HG02938 (cell line): ENCODE results near the gene THSD7B.
"Not testable (repeated sequence)": the region's sequence is repeated elsewhere in the genome, so short reads cannot be mapped to it uniquely, and the experiment has no call there.

Experiments
- ATAC-seq: cut with Tn5 transposase; IDR thresholded peaks from one replicate; pipeline ENCODE4 v1.9.1; 2021; ENCODE audit warnings: mild to moderate bottlenecking, moderate library complexity; ENCODE audit not compliant: unreplicated experiment

Gene THSD7B

GRCh38 chr2:137249463-137250130 lies 484.3 kb downstream of the THSD7B start:
- no peak for ATAC-seq

DNA sequence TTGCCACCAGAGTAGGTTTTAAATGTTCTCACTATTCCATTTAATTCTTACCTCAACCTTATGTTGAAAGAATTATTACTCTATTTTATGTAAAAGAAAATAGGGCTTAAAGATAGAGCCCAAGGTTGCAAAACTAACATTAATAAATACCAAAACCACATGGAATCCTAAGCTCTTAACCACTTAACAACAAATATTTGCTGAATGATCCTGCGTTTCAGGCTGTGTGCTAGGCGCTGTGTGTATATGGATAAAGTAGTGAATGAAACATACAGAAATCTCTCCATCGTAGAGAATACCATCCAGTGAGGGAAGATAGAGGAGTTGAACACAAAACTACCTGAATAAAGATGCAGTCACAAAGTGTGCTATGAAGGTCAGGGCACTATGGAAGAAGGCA lies 485.1 kb downstream of the THSD7B start:
- no peak for ATAC-seq

- ATAC-seq: no peak
Measured at GRCh38 chr2:137251045-137251444, 485.7 kb downstream of the THSD7B start.

DNA sequence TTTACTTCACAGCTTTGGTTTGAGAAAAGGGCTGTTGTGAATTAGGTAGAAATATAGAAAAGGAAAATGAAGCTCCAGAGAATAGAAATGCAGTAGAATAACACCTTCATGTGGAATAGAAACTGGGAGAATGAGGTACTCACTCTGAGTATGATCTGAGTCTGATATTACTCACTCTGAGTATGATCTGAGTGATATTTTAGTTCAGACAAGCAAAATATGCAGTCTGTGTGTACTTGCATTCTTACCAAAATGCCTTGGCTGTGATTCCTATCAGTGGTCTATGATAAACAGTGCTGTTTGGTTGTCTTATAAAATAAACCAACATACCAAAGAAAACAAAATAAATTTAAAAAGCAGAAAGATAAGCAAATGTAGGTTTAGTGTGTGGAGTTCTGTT lies 487.6 kb downstream of the THSD7B start:
- ATAC-seq: no peak

DNA sequence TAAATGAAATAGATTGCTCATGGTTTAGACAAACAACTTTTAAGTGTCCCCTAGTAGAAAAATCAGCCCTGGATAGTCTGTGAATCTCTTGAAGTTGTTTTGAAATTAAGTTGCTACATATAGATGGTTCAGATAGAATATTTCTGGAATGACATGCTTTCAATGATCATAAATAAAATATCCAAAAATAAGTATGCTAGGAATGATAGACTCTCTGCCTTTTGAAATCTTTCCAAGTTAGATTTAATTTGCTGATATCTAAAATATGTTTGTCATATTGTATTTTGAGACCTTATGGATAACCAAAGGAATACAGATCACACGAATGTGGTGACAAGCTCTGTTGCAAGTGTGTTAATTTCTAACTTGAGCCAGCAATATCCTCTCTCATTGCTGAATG lies 488.7 kb downstream of the THSD7B start:
- ATAC-seq: no peak

- no peak for ATAC-seq
Measured at GRCh38 chr2:137255345-137255744, 490.0 kb downstream of the THSD7B start.

DNA sequence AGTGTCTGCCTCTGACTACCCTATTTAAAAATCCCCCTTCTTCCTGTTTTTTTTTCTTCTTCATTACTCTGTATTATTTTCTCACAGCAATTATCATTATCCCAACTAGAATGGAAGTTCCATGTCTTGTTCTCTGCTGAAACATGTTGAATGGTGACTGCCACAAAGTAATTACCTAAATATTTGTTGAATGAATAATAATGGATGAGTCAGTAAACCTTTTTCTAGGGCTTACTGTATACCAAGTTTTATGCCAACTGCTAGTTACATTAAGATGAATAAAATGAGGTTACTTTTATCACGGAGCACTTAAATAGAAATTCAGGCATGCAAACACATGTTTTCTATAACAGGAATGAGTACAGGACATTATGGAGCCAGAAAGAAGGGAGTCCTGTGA lies 490.6 kb downstream of the THSD7B start:
- ATAC-seq: no peak

- no peak for ATAC-seq
Measured at GRCh38 chr2:137261881-137262585, 496.7 kb downstream of the THSD7B start.

GRCh38 chr2:137262594-137262993 lies 497.2 kb downstream of the THSD7B start:
- no peak for ATAC-seq

DNA sequence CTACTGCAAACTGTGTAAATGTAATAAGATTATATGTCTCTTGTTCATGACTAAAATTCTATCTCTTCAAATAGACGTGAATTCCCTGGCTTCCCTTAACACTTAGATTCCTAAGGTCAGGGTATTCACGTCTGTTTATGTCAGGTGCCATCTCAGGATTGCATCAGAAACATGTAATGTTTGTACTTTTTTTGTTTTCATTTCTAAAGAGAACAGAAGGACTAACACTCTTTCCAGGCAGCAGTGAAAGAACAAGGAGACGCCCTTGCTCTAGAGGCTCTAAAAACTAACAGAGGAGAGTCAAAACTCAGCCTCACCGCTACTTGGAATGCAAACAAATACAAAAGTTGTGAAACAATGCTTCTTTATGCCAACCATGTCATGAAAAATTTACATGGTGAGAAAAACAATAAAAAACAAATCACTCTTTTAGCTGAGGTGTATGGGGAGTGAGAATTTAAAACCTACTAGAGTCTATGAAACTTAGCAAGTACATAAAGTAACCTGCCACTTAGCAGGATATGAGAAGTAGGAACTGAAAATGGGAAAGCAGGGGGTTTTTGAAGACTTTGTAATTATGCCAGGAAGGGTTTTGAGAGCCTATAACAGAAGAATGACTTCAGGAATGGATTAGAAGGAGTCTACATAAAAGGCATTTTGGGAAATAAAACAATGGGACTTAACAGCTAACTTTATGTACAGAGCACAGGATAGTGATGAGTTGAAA lies 522.7 kb downstream of the THSD7B start:
- no peak for ATAC-seq

DNA sequence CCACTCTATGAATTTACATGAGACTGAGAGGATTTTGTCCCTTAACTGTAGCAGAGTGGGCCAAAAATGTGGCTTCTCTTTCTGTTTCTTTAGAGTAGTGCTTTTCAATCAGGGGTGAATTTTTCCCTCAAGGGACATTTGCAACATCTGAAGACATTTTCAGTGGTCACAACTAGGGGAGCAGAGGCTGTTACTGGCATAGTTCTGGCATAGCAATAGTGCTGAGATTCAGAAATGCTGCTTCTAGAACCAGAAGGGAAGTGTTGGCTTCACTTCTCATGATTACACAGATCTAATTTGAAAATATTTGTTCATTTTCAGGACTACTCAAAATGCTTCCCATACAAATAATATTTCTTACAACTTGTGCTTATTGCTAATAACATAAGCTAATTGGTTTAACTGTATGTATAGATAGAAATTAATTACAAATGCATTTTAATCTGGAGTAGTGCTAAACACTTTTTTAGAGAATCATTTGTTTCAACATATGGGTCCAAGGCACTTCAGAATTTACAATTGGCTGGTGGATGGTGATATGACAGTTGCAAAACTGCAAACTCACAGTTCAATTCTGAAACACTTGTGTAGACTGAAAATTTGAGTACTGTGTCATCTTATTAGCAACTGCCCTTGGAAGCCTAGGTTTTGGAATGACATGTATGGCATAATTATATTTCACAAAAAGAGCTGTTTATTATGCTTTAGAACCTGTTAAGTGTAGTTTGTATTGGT lies 526.7 kb downstream of the THSD7B start:
- ATAC-seq: no peak

GRCh38 chr2:137298377-137298776 lies 533.0 kb downstream of the THSD7B start:
- no peak for ATAC-seq

DNA sequence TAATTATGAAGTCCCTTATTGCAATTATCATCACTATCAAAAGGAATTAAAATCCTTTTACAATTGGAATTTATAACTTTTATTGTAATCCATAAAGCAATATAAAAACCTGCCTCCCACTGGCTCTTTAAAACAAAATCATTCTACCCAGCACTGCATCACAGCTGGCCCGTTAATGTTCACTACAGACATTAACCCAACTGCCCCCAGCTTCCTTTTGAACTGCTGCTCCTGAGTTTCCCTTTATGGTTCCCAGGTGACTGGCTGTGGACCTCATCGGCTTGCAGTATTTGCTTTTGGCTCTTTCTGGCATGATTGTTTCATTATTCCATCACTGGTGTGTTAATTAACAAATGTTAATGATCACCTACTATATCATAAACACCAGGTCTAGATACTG lies 535.6 kb downstream of the THSD7B start:
- ATAC-seq: no peak

DNA sequence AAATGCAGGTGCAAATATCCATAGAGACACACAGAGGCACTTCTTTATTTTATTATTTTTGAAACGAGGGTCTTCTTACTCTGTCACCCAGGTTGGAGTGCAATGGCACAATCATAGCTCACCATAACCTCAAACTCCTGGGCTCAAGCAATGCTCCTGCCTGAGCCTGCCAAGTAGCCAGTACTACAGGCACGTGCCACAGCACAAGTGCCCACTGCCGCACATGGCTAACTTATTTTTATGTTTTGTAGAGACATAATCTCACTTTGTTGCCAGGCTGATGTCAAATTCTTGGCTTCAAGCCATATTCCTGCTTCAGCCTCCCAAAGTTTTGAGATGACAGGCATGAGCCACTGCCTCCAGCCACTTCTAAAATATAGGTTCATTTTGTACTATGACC lies 537.6 kb downstream of the THSD7B start:
- ATAC-seq: no peak

DNA sequence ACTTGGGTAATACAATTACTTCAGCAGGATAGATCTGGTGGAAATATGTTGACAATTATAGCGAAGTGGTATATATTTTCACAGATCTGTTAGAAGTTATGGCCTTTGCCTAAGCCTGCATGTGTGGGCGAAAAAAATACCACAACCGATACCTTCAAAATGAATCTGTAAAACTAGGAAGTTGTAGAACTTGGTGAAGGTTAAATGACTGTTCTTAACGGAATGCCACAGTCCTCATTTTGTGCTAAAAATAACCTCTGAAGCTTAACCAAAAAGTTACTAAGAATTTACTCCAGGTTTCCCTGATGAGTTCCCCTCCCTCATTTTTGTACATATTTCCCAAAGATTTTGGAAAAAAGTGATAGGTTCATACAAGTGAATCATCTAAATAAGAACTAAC lies 550.7 kb downstream of the THSD7B start:
- ATAC-seq: no peak

DNA sequence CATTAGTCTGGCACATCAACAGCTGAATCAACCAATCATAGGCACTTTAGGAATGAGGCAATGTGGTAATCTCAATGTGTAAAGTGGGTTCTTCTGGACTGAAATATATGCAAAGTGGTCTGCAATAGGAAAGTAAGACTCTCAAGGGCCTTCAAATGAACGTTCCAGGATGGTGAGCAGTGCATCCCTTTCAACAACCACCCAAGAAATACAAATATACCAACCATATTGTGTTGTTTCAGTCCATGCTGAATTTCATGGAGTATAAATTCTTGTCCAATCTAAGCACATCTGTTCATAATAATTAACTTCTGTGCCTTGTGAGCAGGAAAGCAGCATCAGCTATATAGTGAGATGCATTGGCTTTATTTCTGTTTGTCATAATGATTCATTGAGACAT lies 556.2 kb downstream of the THSD7B start:
- no peak for ATAC-seq

DNA sequence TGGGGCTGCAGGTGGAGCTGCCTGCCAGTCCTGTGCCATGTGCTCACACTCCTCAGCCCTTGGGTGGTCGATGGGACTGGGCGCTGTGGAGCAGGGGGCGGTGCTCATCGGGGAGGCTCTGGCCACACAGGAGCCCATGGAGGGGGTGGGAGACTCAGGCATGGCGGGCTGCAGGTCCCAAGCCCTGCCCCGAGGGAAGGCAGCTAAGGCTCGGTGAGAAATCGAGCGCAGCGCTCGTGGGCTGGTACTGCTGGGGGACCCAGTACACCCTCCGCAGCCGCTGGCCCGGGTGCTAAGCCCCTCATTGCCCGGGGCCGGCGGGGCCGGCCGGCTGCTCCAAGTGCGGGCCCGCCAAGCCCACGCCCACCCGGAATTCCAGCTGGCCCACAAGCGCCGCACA lies 566.2 kb downstream of the THSD7B start:
- not testable (repeated sequence) for ATAC-seq

DNA sequence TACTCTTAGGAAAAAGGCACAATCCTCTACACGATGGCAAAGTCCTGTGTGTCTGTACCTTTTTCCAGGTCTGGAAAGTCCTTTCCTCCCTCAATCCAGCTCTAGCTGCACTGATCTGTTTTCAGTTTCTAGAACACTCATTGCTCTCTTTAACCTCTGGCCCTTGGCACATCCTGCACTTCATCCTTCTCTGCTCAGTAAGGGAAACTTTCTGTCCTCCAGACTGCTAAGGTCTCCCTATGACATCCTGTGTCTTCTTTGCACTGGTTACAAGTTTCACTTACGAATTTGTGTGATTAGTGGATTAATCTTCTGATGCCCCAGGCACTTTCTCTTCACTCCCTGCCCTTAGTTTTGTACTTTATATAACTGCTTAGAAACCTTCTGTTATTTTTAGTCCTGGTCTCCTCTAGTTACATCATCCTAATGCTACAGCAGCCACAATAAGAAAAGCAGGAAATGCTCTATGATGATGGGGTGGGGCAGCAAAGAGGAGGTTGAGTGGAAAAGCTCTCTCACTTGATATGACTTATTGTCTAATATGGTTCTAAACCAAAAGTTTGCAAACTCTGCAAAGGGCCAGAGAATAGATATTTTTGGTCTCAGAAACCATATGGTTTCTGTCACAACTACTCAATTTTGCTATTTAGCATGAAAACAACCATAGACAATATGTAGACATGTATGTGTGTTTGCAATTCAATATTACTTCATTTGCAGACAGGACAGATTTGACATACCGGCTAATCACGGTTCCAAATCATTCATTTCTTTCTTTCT lies 568.2 kb downstream of the THSD7B start:
- ATAC-seq: no peak

DNA sequence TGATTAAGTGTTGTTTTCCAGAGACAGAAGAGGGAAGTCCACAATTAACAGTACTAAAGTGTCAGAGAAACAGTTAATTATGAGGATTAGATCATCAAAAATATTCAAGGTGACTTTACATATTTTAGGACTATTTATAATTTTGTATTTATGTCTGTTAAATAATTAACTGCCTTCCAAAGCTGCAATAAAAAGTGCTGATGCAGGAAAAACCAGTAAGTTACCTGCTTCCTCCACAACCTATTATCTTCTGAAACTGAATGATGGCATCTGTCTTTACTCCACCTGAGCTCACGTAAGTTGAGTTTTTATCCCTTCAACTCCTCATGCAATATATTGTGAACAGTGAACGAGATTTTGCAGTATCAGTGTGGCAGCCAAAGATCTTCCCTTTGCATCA lies 570.7 kb downstream of the THSD7B start:
- no peak for ATAC-seq

GRCh38 chr2:137339051-137339450 lies 573.7 kb downstream of the THSD7B start:
- ATAC-seq: no peak

GRCh38 chr2:137345994-137346393 lies 580.6 kb downstream of the THSD7B start:
- ATAC-seq: no peak
